ENCODE measurements around the gene STARD8.

The STARD8 gene

DNA sequence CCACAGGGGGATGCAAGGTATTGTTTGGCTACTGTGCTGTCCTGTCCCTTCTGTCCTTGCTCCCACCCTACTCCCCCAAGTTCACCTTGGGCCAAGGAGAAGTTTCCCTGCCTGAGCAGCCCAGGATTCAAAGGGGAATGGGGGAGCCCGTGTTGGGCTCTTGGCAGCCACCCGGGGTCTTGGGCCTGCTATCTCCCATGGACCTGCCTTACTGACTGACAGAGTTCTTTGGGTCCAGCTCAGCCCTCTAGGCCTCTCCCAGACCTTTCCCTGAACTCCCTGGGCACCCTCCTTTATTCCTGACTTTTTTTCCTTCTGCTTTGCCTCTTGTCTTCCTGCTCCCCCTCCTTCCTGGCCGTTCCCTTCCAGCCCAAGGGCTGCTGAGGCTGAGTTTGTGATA, 67.4 kb downstream of the STARD8 start:
- TF ChIP-seq, protein P1, sequence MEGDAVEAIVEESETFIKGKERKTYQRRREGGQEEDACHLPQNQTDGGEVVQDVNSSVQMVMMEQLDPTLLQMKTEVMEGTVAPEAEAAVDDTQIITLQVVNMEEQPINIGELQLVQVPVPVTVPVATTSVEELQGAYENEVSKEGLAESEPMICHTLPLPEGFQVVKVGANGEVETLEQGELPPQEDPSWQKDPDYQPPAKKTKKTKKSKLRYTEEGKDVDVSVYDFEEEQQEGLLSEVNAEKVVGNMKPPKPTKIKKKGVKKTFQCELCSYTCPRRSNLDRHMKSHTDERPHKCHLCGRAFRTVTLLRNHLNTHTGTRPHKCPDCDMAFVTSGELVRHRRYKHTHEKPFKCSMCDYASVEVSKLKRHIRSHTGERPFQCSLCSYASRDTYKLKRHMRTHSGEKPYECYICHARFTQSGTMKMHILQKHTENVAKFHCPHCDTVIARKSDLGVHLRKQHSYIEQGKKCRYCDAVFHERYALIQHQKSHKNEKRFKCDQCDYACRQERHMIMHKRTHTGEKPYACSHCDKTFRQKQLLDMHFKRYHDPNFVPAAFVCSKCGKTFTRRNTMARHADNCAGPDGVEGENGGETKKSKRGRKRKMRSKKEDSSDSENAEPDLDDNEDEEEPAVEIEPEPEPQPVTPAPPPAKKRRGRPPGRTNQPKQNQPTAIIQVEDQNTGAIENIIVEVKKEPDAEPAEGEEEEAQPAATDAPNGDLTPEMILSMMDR (IDR thresholded peaks at IDR 0.05; ENCODE audit: low read depth, low read length, missing control alignments), result no peak
- Histone ChIP-seq H3K27ac (no peak overlapping the region), H3K27me3 (replicated peaks) (no peaks in the 10 kb centered on the region), H3K36me3 (replicated peaks) (no peaks in the 10 kb centered on the region), H3K4me3 (ENCODE audit: low read depth, low read length) (no peak overlapping the region)
- DNase-seq, result no peak
- in situ Hi-C loops (cut with HindIII; ENCODE audit: low pct_ligation_motif_present, low sequenced_read_pairs), result no loop called here

DNA sequence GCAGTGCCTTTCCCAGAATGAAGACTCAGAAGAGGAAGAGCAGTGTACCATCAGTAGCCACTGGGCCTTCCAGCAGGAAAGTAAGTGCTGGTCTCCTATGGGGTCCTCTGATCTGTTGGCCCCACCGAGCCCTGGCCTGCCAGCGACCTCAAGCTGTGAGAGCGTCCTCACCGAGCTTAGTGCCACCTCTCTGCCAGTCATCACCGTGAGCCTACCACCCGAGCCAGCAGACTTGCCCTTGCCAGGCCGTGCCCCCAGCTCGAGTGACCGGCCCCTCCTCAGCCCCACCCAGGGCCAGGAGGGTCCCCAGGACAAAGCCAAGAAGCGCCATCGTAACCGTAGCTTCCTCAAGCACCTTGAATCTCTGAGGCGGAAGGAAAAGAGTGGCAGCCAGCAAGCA, 69.7 kb downstream of the STARD8 start:
- Histone ChIP-seq H3K27me3 (replicated peaks) (no peaks in the 10 kb centered on the region), H3K27ac (no peak overlapping the region), H3K36me3 (replicated peaks) (no peaks in the 10 kb centered on the region), H3K4me3 (ENCODE audit: low read depth, low read length) (no peak overlapping the region)
- DNase-seq, result no peak
- TF ChIP-seq, protein P1 (IDR thresholded peaks at IDR 0.05; ENCODE audit: low read depth, low read length, missing control alignments), result no peak
- in situ Hi-C loops (cut with HindIII; ENCODE audit: low pct_ligation_motif_present, low sequenced_read_pairs), result no loop called here

DNA sequence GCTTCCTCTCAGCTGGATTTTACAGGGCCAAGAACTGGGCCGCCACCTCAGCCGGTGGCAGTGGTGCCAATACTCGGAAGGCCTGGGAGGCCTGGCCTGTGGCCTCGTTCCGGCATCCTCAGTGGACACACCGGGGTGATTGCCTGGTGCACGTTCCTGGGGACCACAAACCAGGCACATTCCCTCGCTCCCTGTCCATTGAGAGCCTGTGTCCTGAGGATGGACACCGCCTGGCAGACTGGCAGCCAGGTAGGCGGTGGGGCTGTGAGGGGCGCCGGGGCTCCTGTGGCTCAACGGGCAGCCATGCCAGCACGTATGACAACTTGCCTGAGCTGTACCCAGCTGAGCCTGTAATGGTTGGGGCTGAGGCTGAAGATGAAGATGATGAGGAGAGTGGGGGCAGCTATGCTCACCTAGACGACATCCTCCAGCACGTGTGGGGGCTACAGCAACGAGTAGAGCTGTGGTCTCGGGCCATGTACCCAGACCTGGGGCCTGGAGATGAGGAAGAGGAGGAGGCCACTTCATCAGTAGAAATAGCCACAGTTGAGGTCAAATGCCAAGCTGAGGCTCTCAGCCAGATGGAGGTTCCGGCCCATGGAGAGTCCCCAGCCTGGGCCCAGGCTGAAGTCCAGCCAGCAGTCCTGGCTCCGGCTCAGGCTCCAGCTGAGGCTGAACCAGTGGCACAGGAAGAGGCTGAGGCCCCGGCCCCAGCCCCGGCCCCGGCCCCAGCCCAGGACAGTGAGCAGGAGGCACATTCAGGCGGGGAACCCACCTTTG, 70.4 kb downstream of the STARD8 start:
- TF ChIP-seq, protein P1 (IDR thresholded peaks at IDR 0.05; ENCODE audit: low read depth, low read length, missing control alignments), result no peak
- Histone ChIP-seq H3K27me3 (replicated peaks) (no peaks in the 10 kb centered on the region), H3K4me3 (ENCODE audit: low read depth, low read length) (no peak overlapping the region), H3K36me3 (replicated peaks) (no peaks in the 10 kb centered on the region), H3K27ac (no peak overlapping the region)
- in situ Hi-C loops (cut with HindIII; ENCODE audit: low pct_ligation_motif_present, low sequenced_read_pairs), result no loop called here
- no peak for DNase-seq

DNA sequence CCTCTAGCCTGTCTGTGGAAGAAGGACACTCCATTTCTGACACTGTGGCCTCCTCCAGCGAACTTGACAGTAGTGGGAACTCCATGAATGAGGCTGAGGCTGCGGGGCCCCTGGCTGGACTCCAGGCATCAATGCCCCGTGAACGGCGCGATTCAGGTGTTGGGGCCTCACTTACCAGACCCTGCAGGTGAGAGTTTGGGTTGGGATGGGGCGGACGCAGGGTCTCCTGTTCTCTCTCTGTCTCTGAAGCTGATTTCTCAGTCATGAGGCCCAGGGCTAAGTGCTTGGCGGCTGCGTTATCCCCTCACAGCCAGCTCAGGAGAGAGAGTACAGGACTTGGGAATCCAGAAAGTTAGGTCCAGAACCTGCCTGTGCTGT, 71.0 kb downstream of the STARD8 start:
- H3K4me3 ChIP-seq (ENCODE audit: low read depth, low read length), result no peak overlapping the region
- DNase-seq, result no peak
- H3K27ac ChIP-seq, result no peak overlapping the region
- H3K27me3 ChIP-seq (replicated peaks), result no peaks in the 10 kb centered on the region
- TF ChIP-seq, protein P1 (IDR thresholded peaks at IDR 0.05; ENCODE audit: low read depth, low read length, missing control alignments), result no peak
- no peaks in the 10 kb centered on the region for H3K36me3 ChIP-seq (replicated peaks)
- in situ Hi-C loops (cut with HindIII; ENCODE audit: low pct_ligation_motif_present, low sequenced_read_pairs), result no loop called here

DNA sequence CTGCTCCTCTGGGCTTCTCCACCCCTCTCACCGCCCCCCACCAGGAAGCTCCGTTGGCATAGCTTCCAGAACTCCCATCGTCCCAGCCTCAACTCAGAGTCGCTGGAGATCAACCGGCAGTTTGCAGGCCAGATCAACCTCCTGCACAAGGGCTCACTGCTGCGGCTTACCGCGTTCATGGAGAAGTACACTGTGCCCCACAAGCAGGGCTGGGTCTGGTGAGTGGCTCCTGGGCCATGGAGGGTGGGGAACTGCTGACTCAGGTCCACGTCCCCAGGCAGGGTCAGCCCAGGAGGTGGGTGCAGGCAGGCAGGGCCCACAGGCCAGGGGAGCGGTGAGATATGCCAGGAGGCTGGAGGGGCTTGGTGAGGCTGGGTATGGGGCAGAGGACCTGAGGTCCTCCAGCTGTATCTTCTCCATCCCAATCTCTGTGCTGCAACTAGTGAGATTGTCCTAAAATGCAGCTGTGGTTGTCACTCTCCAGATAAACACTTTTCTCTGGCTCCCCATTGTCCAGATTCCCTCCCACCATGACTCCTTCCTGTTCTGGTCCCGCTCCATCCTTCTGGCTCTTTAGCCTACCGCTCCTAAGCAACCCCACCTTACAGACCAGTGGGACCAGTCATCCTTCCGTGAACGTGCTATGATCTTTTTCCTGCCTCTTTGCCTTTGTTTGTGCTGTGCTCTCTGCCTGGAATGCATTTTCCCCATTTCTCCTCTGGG, 71.9 kb downstream of the STARD8 start:
- H3K4me3 ChIP-seq (ENCODE audit: low read depth, low read length), result no peak overlapping the region
- in situ Hi-C loops (cut with HindIII; ENCODE audit: low pct_ligation_motif_present, low sequenced_read_pairs), result no loop called here
- no peaks in the 10 kb centered on the region for H3K27me3 ChIP-seq (replicated peaks)
- TF ChIP-seq, protein P1 (IDR thresholded peaks at IDR 0.05; ENCODE audit: low read depth, low read length, missing control alignments), result no peak
- no peak for DNase-seq
- no peaks in the 10 kb centered on the region for H3K36me3 ChIP-seq (replicated peaks)
- H3K27ac ChIP-seq, result no peak overlapping the region

Data from brain microvascular endothelial cell (primary cell).